ENCODE measurements around the gene KRT28. TPM values are rescaled to one million over a fixed set of nuclear protein-coding genes. Genes with fewer than 3 reads are reported as not detected.

Gene KRT28
- total and polyA plus RNA-seq, 2 donors (not counting 3 experiments of a cell fraction or from before 2014, with no cell fraction given), result not detected

DNA sequence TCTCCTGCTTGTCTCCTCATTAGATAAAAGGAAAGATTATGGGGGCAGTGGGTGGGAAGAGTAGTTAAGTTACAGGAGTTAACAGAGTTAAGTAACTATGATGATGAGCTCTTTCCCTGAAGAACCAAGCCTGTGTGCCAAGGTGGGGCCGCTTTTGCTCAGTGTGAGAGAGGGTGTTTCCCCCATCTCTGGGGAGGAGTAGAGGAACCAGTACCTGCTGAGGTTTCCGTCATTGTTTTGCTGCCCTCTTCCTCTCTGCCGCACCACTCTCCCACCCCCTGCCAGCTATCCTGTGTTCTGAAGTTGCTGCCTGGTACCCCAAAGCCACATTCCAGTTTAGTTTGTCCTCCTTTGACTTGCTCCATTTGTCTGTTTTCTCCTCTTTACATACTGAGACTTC, 43.5 kb upstream of the KRT28 start:
- Histone ChIP-seq H3K27me3 (ENCODE audit: control insufficient read depth in 2 of 2, insufficient read depth in 2 of 2, low read length in 2 of 2) (peaks cover 10 to 13% of the 10 kb centered on the region in 2 experiments), H3K9me1 (replicated peaks; ENCODE audit: control insufficient read depth, extremely low read depth, insufficient read depth, low read length) (no peaks in the 10 kb centered on the region), H3K9ac (replicated peaks; ENCODE audit: extremely low read depth, insufficient read depth, low read length) (no peak overlapping the region), H3K4me2 (ENCODE audit: insufficient read depth, low read length) (no peak overlapping the region), H3K27ac (ENCODE audit: insufficient read depth, low read depth, low read length) (no peak overlapping the region), H3K79me2 (ENCODE audit: control insufficient read depth, insufficient read depth, low read length) (no peaks in the 10 kb centered on the region), H4K20me1 (replicated peaks; ENCODE audit: control insufficient read depth, extremely low read depth, insufficient read depth, low read length) (no peaks in the 10 kb centered on the region), H3K9me3 (replicated peaks; ENCODE audit: control insufficient read depth, insufficient read depth, low read length) (no peaks in the 10 kb centered on the region), H3K4me1 (ENCODE audit: control insufficient read depth, extremely low read depth, insufficient read depth, low read length) (no peaks in the 10 kb centered on the region), H3K4me3 (replicated peaks in 1 of 3; ENCODE audit: insufficient read depth in 1 of 3, low read depth in 1 of 3, low read length in 3 of 3) (no peak overlapping the region), H3K36me3 (ENCODE audit: control insufficient read depth in 2 of 2, extremely low read depth in 1 of 2, insufficient read depth in 2 of 2, low read length in 2 of 2) (no peaks in the 10 kb centered on the region), H2AFZ (ENCODE audit: low read depth, low read length) (no peak overlapping the region)
- ChIA-PET CTCF (interaction anchor here (1.1 to 1.4 kb wide), 3 partner anchors 10 to 20 kb away, joined by 4 read pairs; no protein-coding TSS in a partner anchor), POLR2A (no interaction called here)
- intact Hi-C loops (cut with micrococcal nuclease) (no loop called here), dilution Hi-C loops (cut with MboI; ENCODE audit: extremely low pct_ligation_motif_present, low sequenced_read_pairs) (no loop called here)
- TF ChIP-seq, protein P1, sequence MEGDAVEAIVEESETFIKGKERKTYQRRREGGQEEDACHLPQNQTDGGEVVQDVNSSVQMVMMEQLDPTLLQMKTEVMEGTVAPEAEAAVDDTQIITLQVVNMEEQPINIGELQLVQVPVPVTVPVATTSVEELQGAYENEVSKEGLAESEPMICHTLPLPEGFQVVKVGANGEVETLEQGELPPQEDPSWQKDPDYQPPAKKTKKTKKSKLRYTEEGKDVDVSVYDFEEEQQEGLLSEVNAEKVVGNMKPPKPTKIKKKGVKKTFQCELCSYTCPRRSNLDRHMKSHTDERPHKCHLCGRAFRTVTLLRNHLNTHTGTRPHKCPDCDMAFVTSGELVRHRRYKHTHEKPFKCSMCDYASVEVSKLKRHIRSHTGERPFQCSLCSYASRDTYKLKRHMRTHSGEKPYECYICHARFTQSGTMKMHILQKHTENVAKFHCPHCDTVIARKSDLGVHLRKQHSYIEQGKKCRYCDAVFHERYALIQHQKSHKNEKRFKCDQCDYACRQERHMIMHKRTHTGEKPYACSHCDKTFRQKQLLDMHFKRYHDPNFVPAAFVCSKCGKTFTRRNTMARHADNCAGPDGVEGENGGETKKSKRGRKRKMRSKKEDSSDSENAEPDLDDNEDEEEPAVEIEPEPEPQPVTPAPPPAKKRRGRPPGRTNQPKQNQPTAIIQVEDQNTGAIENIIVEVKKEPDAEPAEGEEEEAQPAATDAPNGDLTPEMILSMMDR (IDR thresholded peaks at IDR 0.05; ENCODE audit: extremely low read depth in 1 of 2, insufficient read depth in 1 of 2, low read depth in 1 of 2, low read length in 2 of 2), result no peak
- TF ChIP-seq EZH2 (IDR thresholded peaks at IDR 0.05; ENCODE audit: borderline replicate concordance, low read depth, low read length, severe bottlenecking) (no peak), GATA2 (IDR thresholded peaks at IDR 0.05; ENCODE audit: insufficient read depth, insufficient read length, low read depth, low read length) (no peak), MYC (IDR thresholded peaks at IDR 0.05; ENCODE audit: low read depth, low read length) (no peak), POLR2AphosphoS5 (IDR thresholded peaks at IDR 0.05; ENCODE audit: insufficient read depth, low read depth, low read length) (no peak), POLR2A (IDR thresholded peaks at IDR 0.05; ENCODE audit: low read depth, low read length) (no peak), JUN (IDR thresholded peaks at IDR 0.05; ENCODE audit: borderline replicate concordance, insufficient read depth, insufficient read length, low read depth) (no peak), FOS (IDR thresholded peaks at IDR 0.05; ENCODE audit: borderline replicate concordance, insufficient read depth, low read length) (no peak)
- TF ChIP-seq, protein P2, sequence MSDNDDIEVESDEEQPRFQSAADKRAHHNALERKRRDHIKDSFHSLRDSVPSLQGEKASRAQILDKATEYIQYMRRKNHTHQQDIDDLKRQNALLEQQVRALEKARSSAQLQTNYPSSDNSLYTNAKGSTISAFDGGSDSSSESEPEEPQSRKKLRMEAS (IDR thresholded peaks at IDR 0.05; ENCODE audit: insufficient read depth, insufficient read length), result no peak
- FAIRE-seq, result no peak
- DNase-seq (ENCODE audit: low read depth, low spot score), result no peak
- BruUV-seq (replicated peaks), result no TSS peak

Data from endothelial cell of umbilical vein (primary cell).